ENCODE results near the gene HDAC4.

DNA sequence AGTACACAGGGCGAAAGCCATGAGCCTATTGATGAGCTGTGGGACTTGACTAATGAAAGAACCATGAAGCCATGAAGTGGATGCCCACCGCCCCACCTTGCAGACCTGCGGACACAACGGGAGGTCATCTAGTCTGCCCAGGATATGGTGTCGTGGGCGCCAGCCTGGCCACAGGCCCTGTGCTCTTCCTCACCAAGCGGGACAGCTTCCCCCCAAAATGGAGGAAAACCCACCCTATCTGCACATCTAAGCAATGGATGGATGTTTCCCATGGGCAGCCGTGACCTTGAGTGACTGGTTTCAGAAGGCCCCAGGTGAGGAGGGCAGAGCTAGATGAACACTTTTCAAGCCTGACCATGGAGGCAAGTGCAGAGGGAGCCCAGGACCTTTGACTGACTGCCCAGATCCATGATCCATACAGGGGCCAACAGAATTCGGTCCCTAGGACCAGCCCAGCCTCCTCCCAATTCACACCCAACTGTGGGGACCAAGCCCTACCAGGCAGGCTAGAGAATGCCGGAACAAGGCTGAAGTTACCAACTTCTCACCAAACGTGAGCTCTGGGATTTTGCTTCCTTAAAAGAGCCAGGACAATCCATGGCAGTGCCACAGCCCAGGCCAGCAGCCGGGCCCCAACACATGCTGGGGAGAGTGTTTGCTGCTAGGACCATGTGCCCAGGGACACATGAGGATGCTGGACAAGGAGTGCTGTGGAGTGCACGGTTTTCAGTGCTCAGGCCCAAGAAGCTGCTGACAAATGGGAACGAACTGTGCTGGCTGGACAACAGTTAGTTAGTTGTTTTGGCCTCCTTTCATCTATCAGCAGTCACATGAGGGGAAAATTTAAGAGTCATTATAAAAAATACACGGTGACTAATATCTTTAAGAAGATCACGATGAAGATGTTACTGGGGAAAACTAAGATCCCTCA lies 249.4 kb downstream of the HDAC4 start:
- TF ChIP-seq, protein P1, sequence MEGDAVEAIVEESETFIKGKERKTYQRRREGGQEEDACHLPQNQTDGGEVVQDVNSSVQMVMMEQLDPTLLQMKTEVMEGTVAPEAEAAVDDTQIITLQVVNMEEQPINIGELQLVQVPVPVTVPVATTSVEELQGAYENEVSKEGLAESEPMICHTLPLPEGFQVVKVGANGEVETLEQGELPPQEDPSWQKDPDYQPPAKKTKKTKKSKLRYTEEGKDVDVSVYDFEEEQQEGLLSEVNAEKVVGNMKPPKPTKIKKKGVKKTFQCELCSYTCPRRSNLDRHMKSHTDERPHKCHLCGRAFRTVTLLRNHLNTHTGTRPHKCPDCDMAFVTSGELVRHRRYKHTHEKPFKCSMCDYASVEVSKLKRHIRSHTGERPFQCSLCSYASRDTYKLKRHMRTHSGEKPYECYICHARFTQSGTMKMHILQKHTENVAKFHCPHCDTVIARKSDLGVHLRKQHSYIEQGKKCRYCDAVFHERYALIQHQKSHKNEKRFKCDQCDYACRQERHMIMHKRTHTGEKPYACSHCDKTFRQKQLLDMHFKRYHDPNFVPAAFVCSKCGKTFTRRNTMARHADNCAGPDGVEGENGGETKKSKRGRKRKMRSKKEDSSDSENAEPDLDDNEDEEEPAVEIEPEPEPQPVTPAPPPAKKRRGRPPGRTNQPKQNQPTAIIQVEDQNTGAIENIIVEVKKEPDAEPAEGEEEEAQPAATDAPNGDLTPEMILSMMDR (IDR thresholded peaks at IDR 0.05): no peak
- no peak for TF ChIP-seq POLR2A (IDR thresholded peaks at IDR 0.05)

Measured in testis (tissue), 2 donors.